ENCODE data around the gene R3HDM2. TPM values are rescaled to one million over a fixed set of nuclear protein-coding genes. Genes with fewer than 3 reads are reported as not detected.

The R3HDM2 gene
- total RNA-seq, 2 experiments from 2014 or later, result 25.8 to 47.2 TPM

GRCh38 chr12:57229634-57230380 is 201.0 kb downstream of the R3HDM2 start, which contains the start of gene SHMT2:
SHMT2 (plus strand) TSS chr12:57229711; CDS start chr12:57229779, 68 bp downstream.
- peaks cover 66% of the 10 kb centered on the region for H3K4me1 ChIP-seq (ENCODE audit: insufficient read depth, low read length, poor library complexity, severe bottlenecking)
- peak; percentile 99 for DNase-seq (ENCODE audit: low spot score)

GRCh38 chr12:57229046-57229633 is 201.7 kb downstream of the R3HDM2 start:
- peak; percentile 50 for DNase-seq (ENCODE audit: low spot score)
- peak overlapping the region; percentile 91 for H3K4me2 ChIP-seq (ENCODE audit: low read length)
- H2AFZ ChIP-seq (ENCODE audit: low read length), result peak overlapping the region; percentile 83
- POLR2A ChIA-PET, result interaction anchor here (0.6 to 4.7 kb wide), 13 partner anchors 10 to 1256 kb away, joined by 3 to 69 read pairs (median 3); partner anchors contain the start of genes CYP27B1, INHBE and RAB5B
- TSS peak; percentile 92 for BruUV-seq (replicated peaks)
- H3K36me3 ChIP-seq (ENCODE audit: insufficient read depth, low read length), result peaks cover 40% of the 10 kb centered on the region
- no peaks in the 10 kb centered on the region for H3K9me3 ChIP-seq (ENCODE audit: low read length)
- peak overlapping the region; percentile 61 for H3K27ac ChIP-seq (ENCODE audit: low read depth, low read length, poor library complexity, severe bottlenecking)
- TF ChIP-seq CTCF (conservative IDR thresholded peaks at IDR 0.05; ENCODE audit: low read length), result no peak
- TF ChIP-seq EZH2phosphoT487 (IDR thresholded peaks at IDR 0.05; ENCODE audit: borderline replicate concordance, low read depth, low read length), result no peak
- no peaks in the 10 kb centered on the region for H3K9me2 ChIP-seq (ENCODE audit: insufficient read depth, low read length)
- peaks cover 60% of the 10 kb centered on the region for H3K4me1 ChIP-seq (ENCODE audit: insufficient read depth, low read length, poor library complexity, severe bottlenecking)
- peak overlapping the region; percentile 83 for H3K4me3 ChIP-seq (ENCODE audit: low read depth, low read length, poor library complexity, severe bottlenecking)
- H4K20me1 ChIP-seq (ENCODE audit: insufficient read depth, low read length), result peaks cover 14% of the 10 kb centered on the region; the same call in 1 of the 2 replicates
- H3K79me2 ChIP-seq (ENCODE audit: insufficient read depth, low read depth, low read length), result peaks cover 22% of the 10 kb centered on the region
- intact Hi-C loops (cut with micrococcal nuclease; ENCODE audit: unreplicated experiment), result loop anchor here (1.0 kb wide), 1 partner anchor 13 kb away; the partner anchor contains the start of gene NXPH4
- CTCF ChIA-PET (ENCODE audit: unreplicated experiment), result interaction anchor here (0.6 to 2.7 kb wide), 6 partner anchors 10 to 18 kb away, joined by 3 to 18 read pairs (median 8); no protein-coding TSS in a partner anchor

More at GRCh38 chr12:57229634-57230380, 201.0 kb downstream of the R3HDM2 start, which contains the start of gene SHMT2:
- POLR2A ChIA-PET, result interaction anchor here (0.6 to 4.7 kb wide), 14 partner anchors 10 to 1256 kb away, joined by 3 to 69 read pairs (median 3); partner anchors contain the start of genes CYP27B1, INHBE and RAB5B
- Histone ChIP-seq H3K79me2 (ENCODE audit: insufficient read depth, low read depth, low read length) (peaks cover 22% of the 10 kb centered on the region), H3K4me2 (ENCODE audit: low read length) (peak within 1 kb of the TSS; percentile 91), H4K20me1 (ENCODE audit: insufficient read depth, low read length) (peaks cover 15% of the 10 kb centered on the region; the same call in 1 of the 2 replicates), H3K36me3 (ENCODE audit: insufficient read depth, low read length) (peaks cover 47% of the 10 kb centered on the region), H2AFZ (ENCODE audit: low read length) (peak within 1 kb of the TSS; percentile 83), H3K4me3 (ENCODE audit: low read depth, low read length, poor library complexity, severe bottlenecking) (peak within 1 kb of the TSS; percentile 83), H3K9me2 (ENCODE audit: insufficient read depth, low read length) (no peaks in the 10 kb centered on the region), H3K27ac (ENCODE audit: low read depth, low read length, poor library complexity, severe bottlenecking) (peak within 1 kb of the TSS; percentile 61), H3K9me3 (ENCODE audit: low read length) (no peaks in the 10 kb centered on the region)
- CTCF ChIA-PET (ENCODE audit: unreplicated experiment), result interaction anchor here (0.6 to 2.7 kb wide), 8 partner anchors 9 to 604 kb away, joined by 3 to 18 read pairs (median 4); no protein-coding TSS in a partner anchor
- intact Hi-C loops (cut with micrococcal nuclease; ENCODE audit: unreplicated experiment), result loop anchor here (1.0 kb wide), 1 partner anchor 14 kb away; the partner anchor contains the start of gene NXPH4
- BruUV-seq (replicated peaks), result TSS peak; percentile 62
- no peak for TF ChIP-seq CTCF (conservative IDR thresholded peaks at IDR 0.05; ENCODE audit: low read length)
- TF ChIP-seq EZH2phosphoT487 (IDR thresholded peaks at IDR 0.05; ENCODE audit: borderline replicate concordance, low read depth, low read length), result no peak
